Natural killer cell (primary cell): ENCODE results near the gene PLXNA4. TPM values are rescaled to one million over a fixed set of nuclear protein-coding genes. Genes with fewer than 3 reads are reported as not detected.

Source experiments
- ATAC-seq, 3 donors: fragments of 150-1000 bp in 2 of 3; fragments of 200-7000 bp in 1 of 3; cut with Tn5 transposase; 1 replicate in 1 of 3; 2 replicates in 2 of 3; pipeline ENCODE4 v1.10.0; 2021; ENCODE audit warnings: mild to moderate bottlenecking in 2 of 3, moderate library complexity in 2 of 3
- DNase-seq, 2 donors: peaks; one replicate each; pipeline versions ENCODE4 v3.0.0 to v3.0.0-alpha.2; 2013 to 2021; ENCODE audit warnings: mixed read lengths in 1 of 2
- H3K27ac ChIP-seq: one replicate; pipeline ENCODE4 v1.5.1; 2013; ENCODE audit warnings: mild to moderate bottlenecking, low read length
- H3K27me3 ChIP-seq: one replicate; pipeline ENCODE4 v1.6.1; 2013; ENCODE audit warnings: low read length; ENCODE audit not compliant: control insufficient read depth, insufficient read depth
- H3K36me3 ChIP-seq: one replicate; pipeline ENCODE4 v1.6.1; 2013; ENCODE audit warnings: low read length; ENCODE audit not compliant: control insufficient read depth, insufficient read depth
- H3K4me1 ChIP-seq: one replicate; pipeline ENCODE4 v1.6.1; 2013; ENCODE audit warnings: low read length; ENCODE audit not compliant: control insufficient read depth, insufficient read depth
- H3K4me3 ChIP-seq: one replicate; pipeline ENCODE4 v1.5.1; 2013; ENCODE audit warnings: low read length
- H3K9me3 ChIP-seq: one replicate; pipeline ENCODE4 v1.6.1; 2013; ENCODE audit warnings: low read length; ENCODE audit not compliant: control insufficient read depth, insufficient read depth
- H3K27ac Mint-ChIP-seq, 2 donors: one replicate each; pipeline ENCODE4 v1.8.0; 2022; ENCODE audit warnings: mild to moderate bottlenecking in 2 of 2, mixed read lengths in 2 of 2, moderate library complexity in 1 of 2
- H3K27me3 Mint-ChIP-seq, 2 donors: one replicate each; pipeline ENCODE4 v1.8.0; 2022; ENCODE audit warnings: low read depth in 2 of 2, mixed read lengths in 2 of 2
- H3K36me3 Mint-ChIP-seq: one replicate; pipeline ENCODE4 v1.8.0; 2022; ENCODE audit warnings: mixed read lengths
- H3K4me1 Mint-ChIP-seq, 2 donors: one replicate each; pipeline ENCODE4 v1.8.0; 2022; ENCODE audit warnings: mixed read lengths in 2 of 2
- H3K4me3 Mint-ChIP-seq: one replicate; pipeline ENCODE4 v1.8.0; 2022; ENCODE audit warnings: mild to moderate bottlenecking, moderate library complexity, mixed read lengths
- H3K9me3 Mint-ChIP-seq, 2 donors: one replicate each; pipeline ENCODE4 v1.8.0; 2022; ENCODE audit warnings: mixed read lengths in 2 of 2
- CTCF ChIP-seq: fragments of 200-600 bp; IDR thresholded peaks from one replicate; pipeline ENCODE4 v1.8.0; 2022; ENCODE audit warnings: antibody characterized with exemption
- WGBS: methylation state at CpG from one replicate; pipeline ENCODE4 v1.1.7; 2013; ENCODE audit warnings: missing lambda C conversion rate; ENCODE audit not compliant: insufficient coverage; 5-methylcytosine and 5-hydroxymethylcytosine counted together
- intact Hi-C: fragments of 100-400 bp; cut with micrococcal nuclease; formaldehyde crosslinking; loops from one replicate; pipeline ENCODE4 v1.14.2; 2022
- total RNA-seq, 4 donors: library from RNA; stranded (reverse); fragments of 120-200 nt in 1 of 4; gene quantifications; one replicate each; pipeline versions ENCODE4 v1.2.3 to v1.2.4, GENCODE V29; 2013 to 2022

Gene PLXNA4
- total RNA-seq, 3 donors from 2014 or later (not counting 1 experiment from before 2014, with no cell fraction given) = 5.1 to 15.3 (median 10.9) TPM

- no peak overlapping the region for H3K27ac Mint-ChIP-seq
- no peaks in the 10 kb centered on the region for H3K4me1 ChIP-seq
- H3K9me3 Mint-ChIP-seq = no peaks in the 10 kb centered on the region
- intact Hi-C loops = no loop called here
- ATAC-seq (no peak), DNase-seq (no peak)
- no peak overlapping the region for H3K4me3 ChIP-seq
- 80% methylated on average over 1 of the region's 3 CpGs for WGBS
- H3K27ac ChIP-seq = no peak overlapping the region
- H3K9me3 ChIP-seq = no peaks in the 10 kb centered on the region
- H3K27me3 ChIP-seq = no peaks in the 10 kb centered on the region
- H3K36me3 Mint-ChIP-seq = no peaks in the 10 kb centered on the region
- H3K27me3 Mint-ChIP-seq = peaks cover 0 to 15% of the 10 kb centered on the region in 2 donors
- TF ChIP-seq CTCF = no peak
- peaks cover 10 to 27% of the 10 kb centered on the region in 2 donors for H3K4me1 Mint-ChIP-seq
- H3K36me3 ChIP-seq = no peaks in the 10 kb centered on the region
- H3K4me3 Mint-ChIP-seq = no peak overlapping the region
These were observed 18.7 kb downstream of the PLXNA4 start for GRCh38 chr7:132557489-132558044.

GRCh38 chr7:132554446-132554845, 21.8 kb downstream of the PLXNA4 start:
- H3K4me3 ChIP-seq = no peak overlapping the region
- H3K9me3 Mint-ChIP-seq = peaks cover 3 to 9% of the 10 kb centered on the region in 2 donors
- TF ChIP-seq CTCF = no peak
- no peak overlapping the region for H3K27ac Mint-ChIP-seq
- H3K4me1 Mint-ChIP-seq = peaks cover 11 to 27% of the 10 kb centered on the region in 2 donors
- no peaks in the 10 kb centered on the region for H3K4me1 ChIP-seq
- DNase-seq (no peak), ATAC-seq (no peak)
- intact Hi-C loops = no loop called here
- H3K9me3 ChIP-seq = peaks cover 10% of the 10 kb centered on the region
- H3K36me3 Mint-ChIP-seq = peaks cover 12% of the 10 kb centered on the region
- WGBS = 84% methylated on average over 4 of the region's 4 CpGs
- H3K27me3 Mint-ChIP-seq = peaks cover 9% of the 10 kb centered on the region in 2 donors
- no peak overlapping the region for H3K4me3 Mint-ChIP-seq
- H3K27me3 ChIP-seq = no peaks in the 10 kb centered on the region
- H3K27ac ChIP-seq = no peak overlapping the region
- H3K36me3 ChIP-seq = no peaks in the 10 kb centered on the region

GRCh38 chr7:132553031-132553430, 23.2 kb downstream of the PLXNA4 start:
- 67% methylated on average over 3 of the region's 3 CpGs for WGBS
- intact Hi-C loops = no loop called here
- peaks cover 25 to 39% of the 10 kb centered on the region in 2 donors for H3K4me1 Mint-ChIP-seq
- Histone ChIP-seq H3K4me1 (peaks cover 4% of the 10 kb centered on the region), H3K27me3 (no peaks in the 10 kb centered on the region), H3K27ac (no peak overlapping the region), H3K4me3 (no peak overlapping the region), H3K36me3 (no peaks in the 10 kb centered on the region), H3K9me3 (peaks cover 10% of the 10 kb centered on the region)
- ATAC-seq (no peak), DNase-seq (no peak)
- peaks cover 9% of the 10 kb centered on the region in 2 donors for H3K27me3 Mint-ChIP-seq
- peaks cover 3 to 9% of the 10 kb centered on the region in 2 donors for H3K9me3 Mint-ChIP-seq
- H3K27ac Mint-ChIP-seq = no peak overlapping the region
- H3K36me3 Mint-ChIP-seq = peaks cover 12% of the 10 kb centered on the region
- TF ChIP-seq CTCF = no peak
- no peak overlapping the region for H3K4me3 Mint-ChIP-seq

- H3K27ac Mint-ChIP-seq = no peak overlapping the region
- peaks cover 12% of the 10 kb centered on the region for H3K36me3 Mint-ChIP-seq
- no peak for TF ChIP-seq CTCF
- no peak overlapping the region for H3K4me3 Mint-ChIP-seq
- DNase-seq (no peak), ATAC-seq (no peak)
- Histone ChIP-seq H3K4me3 (no peak overlapping the region), H3K27ac (no peak overlapping the region), H3K9me3 (peaks cover 10% of the 10 kb centered on the region), H3K27me3 (no peaks in the 10 kb centered on the region), H3K4me1 (peaks cover 4% of the 10 kb centered on the region), H3K36me3 (no peaks in the 10 kb centered on the region)
- peaks cover 3 to 9% of the 10 kb centered on the region in 2 donors for H3K9me3 Mint-ChIP-seq
- H3K4me1 Mint-ChIP-seq = peaks cover 28 to 45% of the 10 kb centered on the region in 2 donors
- intact Hi-C loops = no loop called here
- peaks cover 9 to 12% of the 10 kb centered on the region in 2 donors for H3K27me3 Mint-ChIP-seq
- WGBS = 63% methylated on average over 3 of the region's 3 CpGs
These were observed 24.4 kb downstream of the PLXNA4 start for GRCh38 chr7:132551886-132552285.
